Measurements from ENCODE around the gene DPT.

DPT gene

GRCh38 chr1:168693197-168693871 lies 35.7 kb downstream of the DPT start:
- FAIRE-seq (no peak), DNase-seq (ENCODE audit: insufficient read length, low spot score) (no peak)
- TF ChIP-seq POLR2AphosphoS5 (IDR thresholded peaks at IDR 0.05; ENCODE audit: low read depth, low read length) (no peak), POU2F2 (IDR thresholded peaks at IDR 0.05; ENCODE audit: low read depth, low read length) (no peak), TAF1 (IDR thresholded peaks at IDR 0.05; ENCODE audit: low read depth, low read length) (no peak), PAX5 (IDR thresholded peaks at IDR 0.05; ENCODE audit: insufficient read depth, low read length, severe bottlenecking) (no peak)

GRCh38 chr1:168692472-168692871 lies 36.5 kb downstream of the DPT start:
- FAIRE-seq, result no peak
- no peak for DNase-seq (ENCODE audit: insufficient read length, low spot score)
- TF ChIP-seq POLR2AphosphoS5 (IDR thresholded peaks at IDR 0.05; ENCODE audit: low read depth, low read length) (no peak), POU2F2 (IDR thresholded peaks at IDR 0.05; ENCODE audit: low read depth, low read length) (no peak), POLR2A (IDR thresholded peaks at IDR 0.05; ENCODE audit: low read depth, low read length) (no peak), SPI1 (IDR thresholded peaks at IDR 0.05; ENCODE audit: low read depth, low read length) (no peak), PAX5 (IDR thresholded peaks at IDR 0.05; ENCODE audit: insufficient read depth, low read length, severe bottlenecking) (no peak), TAF1 (IDR thresholded peaks at IDR 0.05; ENCODE audit: low read depth, low read length) (no peak)

GRCh38 chr1:168691541-168691940 lies 37.5 kb downstream of the DPT start:
- TF ChIP-seq POLR2AphosphoS5 (IDR thresholded peaks at IDR 0.05; ENCODE audit: low read depth, low read length), result no peak
- no peak for TF ChIP-seq PAX5 (IDR thresholded peaks at IDR 0.05; ENCODE audit: insufficient read depth, low read length, severe bottlenecking)
- TF ChIP-seq SPI1 (IDR thresholded peaks at IDR 0.05; ENCODE audit: low read depth, low read length), result no peak
- TF ChIP-seq POU2F2 (IDR thresholded peaks at IDR 0.05; ENCODE audit: low read depth, low read length), result no peak
- TF ChIP-seq POLR2A (IDR thresholded peaks at IDR 0.05; ENCODE audit: low read depth, low read length), result no peak
- TF ChIP-seq TAF1 (IDR thresholded peaks at IDR 0.05; ENCODE audit: low read depth, low read length), result no peak
- no peak for FAIRE-seq
- no peak for DNase-seq (ENCODE audit: insufficient read length, low spot score)

- FAIRE-seq (no peak), DNase-seq (ENCODE audit: insufficient read length, low spot score) (no peak)
- TF ChIP-seq POLR2A (IDR thresholded peaks at IDR 0.05; ENCODE audit: low read depth, low read length) (no peak), PAX5 (IDR thresholded peaks at IDR 0.05; ENCODE audit: insufficient read depth, low read length, severe bottlenecking) (no peak), SPI1 (IDR thresholded peaks at IDR 0.05; ENCODE audit: low read depth, low read length) (no peak), POLR2AphosphoS5 (IDR thresholded peaks at IDR 0.05; ENCODE audit: low read depth, low read length) (no peak), TAF1 (IDR thresholded peaks at IDR 0.05; ENCODE audit: low read depth, low read length) (no peak), POU2F2 (IDR thresholded peaks at IDR 0.05; ENCODE audit: low read depth, low read length) (no peak)
Measured at GRCh38 chr1:168689726-168690602, 39.0 kb downstream of the DPT start.

GRCh38 chr1:168689327-168689657 lies 39.7 kb downstream of the DPT start:
- FAIRE-seq, result no peak
- TF ChIP-seq POU2F2 (IDR thresholded peaks at IDR 0.05; ENCODE audit: low read depth, low read length) (no peak), POLR2AphosphoS5 (IDR thresholded peaks at IDR 0.05; ENCODE audit: low read depth, low read length) (no peak), TAF1 (IDR thresholded peaks at IDR 0.05; ENCODE audit: low read depth, low read length) (no peak), SPI1 (IDR thresholded peaks at IDR 0.05; ENCODE audit: low read depth, low read length) (no peak), POLR2A (IDR thresholded peaks at IDR 0.05; ENCODE audit: low read depth, low read length) (no peak), PAX5 (IDR thresholded peaks at IDR 0.05; ENCODE audit: insufficient read depth, low read length, severe bottlenecking) (no peak)
- DNase-seq (ENCODE audit: insufficient read length, low spot score), result no peak

GRCh38 chr1:168688644-168689326 lies 40.2 kb downstream of the DPT start:
- TF ChIP-seq PAX5 (IDR thresholded peaks at IDR 0.05; ENCODE audit: insufficient read depth, low read length, severe bottlenecking) (no peak), SPI1 (IDR thresholded peaks at IDR 0.05; ENCODE audit: low read depth, low read length) (no peak), TAF1 (IDR thresholded peaks at IDR 0.05; ENCODE audit: low read depth, low read length) (no peak), POLR2AphosphoS5 (IDR thresholded peaks at IDR 0.05; ENCODE audit: low read depth, low read length) (no peak), POU2F2 (IDR thresholded peaks at IDR 0.05; ENCODE audit: low read depth, low read length) (no peak), POLR2A (IDR thresholded peaks at IDR 0.05; ENCODE audit: low read depth, low read length) (no peak)
- FAIRE-seq, result no peak
- no peak for DNase-seq (ENCODE audit: insufficient read length, low spot score)

- no peak for DNase-seq (ENCODE audit: insufficient read length, low spot score)
- TF ChIP-seq POLR2A (IDR thresholded peaks at IDR 0.05; ENCODE audit: low read depth, low read length) (no peak), TAF1 (IDR thresholded peaks at IDR 0.05; ENCODE audit: low read depth, low read length) (no peak), PAX5 (IDR thresholded peaks at IDR 0.05; ENCODE audit: insufficient read depth, low read length, severe bottlenecking) (no peak)
Measured at GRCh38 chr1:168687816-168688215, 41.2 kb downstream of the DPT start.

GRCh38 chr1:168686666-168687065 lies 42.3 kb downstream of the DPT start:
- FAIRE-seq, result no peak
- no peak for DNase-seq (ENCODE audit: insufficient read length, low spot score)
- no peak for TF ChIP-seq PAX5 (IDR thresholded peaks at IDR 0.05; ENCODE audit: insufficient read depth, low read length, severe bottlenecking)
- no peak for TF ChIP-seq POLR2AphosphoS5 (IDR thresholded peaks at IDR 0.05; ENCODE audit: low read depth, low read length)
- no peak for TF ChIP-seq POLR2A (IDR thresholded peaks at IDR 0.05; ENCODE audit: low read depth, low read length)
- TF ChIP-seq POU2F2 (IDR thresholded peaks at IDR 0.05; ENCODE audit: low read depth, low read length), result no peak
- TF ChIP-seq SPI1 (IDR thresholded peaks at IDR 0.05; ENCODE audit: low read depth, low read length), result no peak
- TF ChIP-seq TAF1 (IDR thresholded peaks at IDR 0.05; ENCODE audit: low read depth, low read length), result no peak

More at GRCh38 chr1:168687816-168688215, 41.2 kb downstream of the DPT start:
- no peak for FAIRE-seq

GRCh38 chr1:168683871-168684270 lies 45.1 kb downstream of the DPT start:
- DNase-seq (ENCODE audit: insufficient read length, low spot score) (no peak), FAIRE-seq (no peak)
- TF ChIP-seq POU2F2 (IDR thresholded peaks at IDR 0.05; ENCODE audit: low read depth, low read length), result no peak
- no peak for TF ChIP-seq TAF1 (IDR thresholded peaks at IDR 0.05; ENCODE audit: low read depth, low read length)
- no peak for TF ChIP-seq POLR2A (IDR thresholded peaks at IDR 0.05; ENCODE audit: low read depth, low read length)
- TF ChIP-seq PAX5 (IDR thresholded peaks at IDR 0.05; ENCODE audit: insufficient read depth, low read length, severe bottlenecking), result no peak
- TF ChIP-seq SPI1 (IDR thresholded peaks at IDR 0.05; ENCODE audit: low read depth, low read length), result no peak
- TF ChIP-seq POLR2AphosphoS5 (IDR thresholded peaks at IDR 0.05; ENCODE audit: low read depth, low read length), result no peak
